HEK293T (cell line): ENCODE measurements around the gene HPSE2.

Source experiments
- CTCF ChIA-PET: fragments of 350-600 bp; formaldehyde crosslinking; extraction: SDS; loops from one replicate; lab custom pipeline; 2021; ENCODE audit warnings: antibody characterized with exemption, inconsistent platforms; lab: Yijun Ruan, JAX
- POLR2A ChIA-PET: fragments of 350-600 bp; formaldehyde crosslinking; extraction: SDS; loops from one replicate; lab custom pipeline; 2020; ENCODE audit warnings: antibody characterized with exemption, inconsistent platforms; lab: Yijun Ruan, JAX
- DNase-seq: peaks from one replicate; pipeline ENCODE4 v3.0.0; 2012; ENCODE audit warnings: mixed read lengths; ENCODE audit errors: extremely low spot score
- ARNT ChIP-seq: fragments of 450-650 bp; IDR thresholded peaks from 2 replicates; pipeline ENCODE4 v1.6.1; 2017; ENCODE audit warnings: mild to moderate bottlenecking
- BHLHE40 ChIP-seq: fragments of 450-650 bp; IDR thresholded peaks from 2 replicates; pipeline ENCODE4 v1.6.1; 2016; ENCODE audit warnings: mild to moderate bottlenecking, moderate library complexity, borderline replicate concordance
- CTBP1 ChIP-seq: fragments of 450-650 bp; IDR thresholded peaks from 2 replicates; pipeline ENCODE4 v1.6.1; 2016; ENCODE audit warnings: borderline replicate concordance
- ELF4 ChIP-seq: fragments of 450-650 bp; IDR thresholded peaks from 2 replicates; pipeline ENCODE4 v1.6.1; 2017; ENCODE audit warnings: antibody characterized with exemption
- FOXA1 ChIP-seq: fragments of 450-650 bp; IDR thresholded peaks from 2 replicates; pipeline ENCODE4 v1.6.1; 2016; ENCODE audit warnings: mild to moderate bottlenecking
- FOXK2 ChIP-seq: fragments of 450-650 bp; IDR thresholded peaks from 2 replicates; pipeline ENCODE4 v1.6.1; 2016; ENCODE audit warnings: mild to moderate bottlenecking
- FOXM1 ChIP-seq: fragments of 450-650 bp; IDR thresholded peaks from 2 replicates; pipeline ENCODE4 v1.6.1; 2017; ENCODE audit warnings: mild to moderate bottlenecking, borderline replicate concordance
- HDGF ChIP-seq: fragments of 450-650 bp; IDR thresholded peaks from 2 replicates; pipeline ENCODE4 v1.6.1; 2017; ENCODE audit warnings: antibody characterized with exemption, borderline replicate concordance
- L3MBTL2 ChIP-seq: fragments of 450-650 bp; conservative IDR thresholded peaks from 2 replicates; pipeline ENCODE4 v1.6.1; 2016; ENCODE audit warnings: mild to moderate bottlenecking
- LEF1 ChIP-seq: fragments of 450-650 bp; IDR thresholded peaks from 2 replicates; pipeline ENCODE4 v1.6.1; 2017; ENCODE audit warnings: mild to moderate bottlenecking, borderline replicate concordance
- NFRKB ChIP-seq: fragments of 450-650 bp; IDR thresholded peaks from 2 replicates; pipeline ENCODE4 v1.6.1; 2016; ENCODE audit warnings: mild to moderate bottlenecking, moderate library complexity
- SP1 ChIP-seq: fragments of 450-650 bp; IDR thresholded peaks from 2 replicates; pipeline ENCODE4 v1.6.1; 2017
- SUZ12 ChIP-seq: fragments of 450-650 bp; IDR thresholded peaks from 2 replicates; pipeline ENCODE4 v1.6.1; 2016; ENCODE audit warnings: mild to moderate bottlenecking
- TARDBP ChIP-seq: fragments of 450-650 bp; IDR thresholded peaks from 2 replicates; pipeline ENCODE4 v1.6.1; 2016
- ZNF384 ChIP-seq: fragments of 450-650 bp; IDR thresholded peaks from 2 replicates; pipeline ENCODE4 v1.6.1; 2016
- TF ChIP-seq, protein P1 (sequence below): fragments of 450-650 bp; IDR thresholded peaks from 2 replicates; pipeline ENCODE4 v1.6.1; 2016

Gene HPSE2

DNA sequence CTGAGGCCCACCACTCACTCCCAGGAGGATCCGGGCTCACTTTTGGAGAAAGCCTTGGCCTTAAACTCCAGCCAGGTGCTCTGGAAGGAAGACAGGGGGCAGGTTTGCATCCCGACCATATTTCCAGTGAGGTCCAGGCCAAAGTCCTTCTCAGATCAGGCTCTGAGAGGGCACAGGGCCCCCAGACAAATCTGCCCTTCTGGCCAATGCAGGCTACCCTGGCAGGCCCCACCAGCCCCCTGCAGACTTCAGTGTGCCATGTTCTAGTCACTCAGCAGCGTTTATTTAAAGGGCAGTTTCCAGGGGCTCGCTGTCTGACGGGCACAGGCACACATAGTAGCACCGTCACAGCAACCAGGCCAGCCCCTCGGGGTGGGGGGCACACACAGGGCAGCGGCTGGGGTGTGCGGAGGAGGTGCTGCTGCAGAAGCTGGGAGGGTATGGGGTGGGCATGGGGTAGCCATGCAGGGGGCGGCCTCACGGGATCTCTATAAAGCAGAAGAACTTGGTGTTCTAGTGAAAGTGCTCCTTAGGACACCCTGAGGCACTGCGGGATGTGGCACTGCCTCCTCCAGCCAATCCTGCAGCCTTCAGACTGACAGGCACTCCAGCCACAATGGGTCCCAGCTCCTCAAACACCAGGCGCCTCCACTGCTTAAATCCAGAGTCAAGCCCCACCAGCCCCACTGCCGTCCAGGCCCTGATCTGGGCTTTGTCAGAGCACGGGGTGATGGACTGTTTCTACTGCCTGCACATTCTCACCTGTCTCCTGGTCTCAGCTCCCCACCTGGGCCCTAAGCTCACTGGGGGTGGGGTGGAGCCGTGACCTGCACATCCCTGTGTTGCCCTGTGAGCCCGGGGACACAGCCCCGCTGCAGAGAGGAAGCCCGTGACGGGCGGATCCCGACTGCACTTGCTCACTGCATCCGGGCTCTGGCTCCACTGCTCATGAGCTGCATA is 811.1 kb downstream of the HPSE2 start:
- POLR2A ChIA-PET = interaction anchor here (1.2 kb wide), 2 partner anchors 9 to 20 kb away, joined by 3 read pairs; partner anchors contain the start of gene PYROXD2
- DNase-seq = no peak
- CTCF ChIA-PET = interaction anchor here (0.6 to 1.8 kb wide), 4 partner anchors 10 to 116 kb away, joined by 3 to 8 read pairs (median 3); no protein-coding TSS in a partner anchor
- TF ChIP-seq ZNF384 (no peak), L3MBTL2 (no peak), NFRKB (no peak), HDGF (no peak), LEF1 (no peak), ARNT (no peak), SP1 (no peak), ELF4 (no peak), SUZ12 (no peak), TARDBP (no peak), FOXK2 (no peak)
- TF ChIP-seq, protein P1, sequence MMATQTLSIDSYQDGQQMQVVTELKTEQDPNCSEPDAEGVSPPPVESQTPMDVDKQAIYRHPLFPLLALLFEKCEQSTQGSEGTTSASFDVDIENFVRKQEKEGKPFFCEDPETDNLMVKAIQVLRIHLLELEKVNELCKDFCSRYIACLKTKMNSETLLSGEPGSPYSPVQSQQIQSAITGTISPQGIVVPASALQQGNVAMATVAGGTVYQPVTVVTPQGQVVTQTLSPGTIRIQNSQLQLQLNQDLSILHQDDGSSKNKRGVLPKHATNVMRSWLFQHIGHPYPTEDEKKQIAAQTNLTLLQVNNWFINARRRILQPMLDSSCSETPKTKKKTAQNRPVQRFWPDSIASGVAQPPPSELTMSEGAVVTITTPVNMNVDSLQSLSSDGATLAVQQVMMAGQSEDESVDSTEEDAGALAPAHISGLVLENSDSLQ = no peak

DNA sequence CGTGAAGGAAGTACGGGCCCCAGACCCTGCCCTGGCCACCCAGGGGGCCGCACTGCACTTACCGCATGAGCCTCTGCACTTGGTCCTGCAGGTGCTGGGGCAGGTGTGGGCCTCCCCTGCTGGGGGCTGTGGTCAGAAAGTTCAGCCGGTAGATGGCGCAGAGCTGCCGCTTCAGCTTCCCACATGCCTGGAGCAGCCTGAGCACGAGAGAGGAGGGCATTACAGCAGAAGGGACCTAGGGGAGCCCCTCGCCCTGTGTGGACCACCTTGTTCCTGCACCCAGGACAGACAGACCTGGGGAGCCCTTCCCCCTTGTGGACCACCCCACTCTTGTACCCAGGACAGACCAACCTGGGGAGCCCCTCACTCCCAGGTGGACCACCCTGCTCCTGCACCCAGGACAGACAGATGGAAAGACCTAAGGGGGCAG is 811.9 kb downstream of the HPSE2 start:
- peak; percentile 45 for DNase-seq
- POLR2A ChIA-PET = interaction anchor here (1.2 kb wide), 1 partner anchor 9 kb away, joined by 3 read pairs; the partner anchor contains the start of gene PYROXD2
- CTCF ChIA-PET = interaction anchor here (1.0 kb wide), 1 partner anchor 8 kb away, joined by 3 read pairs; the partner anchor contains the start of gene PYROXD2
- TF ChIP-seq HDGF (no peak), SP1 (no peak), NFRKB (no peak), BHLHE40 (no peak), ZNF384 (no peak), FOXM1 (no peak)

DNA sequence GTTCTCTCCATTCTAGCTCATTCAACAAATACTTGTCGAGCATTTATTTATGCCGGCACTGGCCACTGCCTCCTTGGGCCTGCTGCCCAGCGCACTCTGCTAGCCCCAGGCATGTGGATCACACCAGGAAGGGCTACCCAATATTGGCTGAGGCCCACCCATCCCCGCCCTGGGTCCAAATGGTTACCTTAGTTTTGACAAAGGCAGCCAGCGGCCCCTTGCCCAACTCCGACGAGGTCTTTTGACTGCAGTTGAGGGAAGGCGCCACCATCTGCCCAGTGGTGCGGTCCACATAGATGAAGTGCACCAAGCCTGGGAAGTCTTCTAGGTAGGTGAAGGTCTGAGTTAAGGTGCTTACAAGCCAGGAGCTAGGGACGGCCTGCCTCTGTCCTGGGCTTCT is 813.5 kb downstream of the HPSE2 start:
- POLR2A ChIA-PET = no interaction called here

DNA sequence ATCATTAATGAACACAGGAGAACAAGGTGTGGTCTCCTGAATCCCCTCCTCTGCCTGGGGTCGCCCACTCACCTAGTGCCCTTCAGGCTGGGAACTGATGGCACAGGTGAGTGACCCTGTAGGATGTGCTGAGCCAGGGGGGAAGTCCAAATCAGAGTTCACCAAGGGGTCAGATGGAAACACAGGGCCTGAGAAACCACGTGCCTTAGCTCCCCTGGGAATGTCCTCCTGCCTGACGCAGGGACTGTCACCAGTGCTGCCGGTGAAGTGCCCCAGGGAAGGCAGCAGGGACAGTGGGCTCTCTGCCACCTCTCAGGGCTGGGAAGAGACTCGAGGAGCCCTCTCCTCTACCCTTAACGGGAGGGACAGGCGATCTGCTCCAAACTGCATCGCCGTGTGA is 814.9 kb downstream of the HPSE2 start:
- ChIA-PET CTCF (no interaction called here), POLR2A (no interaction called here)
- no peak for DNase-seq
- no peak for TF ChIP-seq SUZ12
- no peak for TF ChIP-seq BHLHE40
- no peak for TF ChIP-seq FOXM1
- TF ChIP-seq NFRKB = no peak
- no peak for TF ChIP-seq ELF4
- TF ChIP-seq CTBP1 = no peak
- no peak for TF ChIP-seq HDGF
- TF ChIP-seq FOXA1 = no peak
- TF ChIP-seq TARDBP = no peak
- no peak for TF ChIP-seq ZNF384
- no peak for TF ChIP-seq SP1
- no peak for TF ChIP-seq LEF1
- TF ChIP-seq L3MBTL2 = no peak
- TF ChIP-seq, protein P1 = no peak
- no peak for TF ChIP-seq ARNT
- no peak for TF ChIP-seq FOXK2

More for the DNA sequence above, 813.5 kb downstream of the HPSE2 start:
- no peak for TF ChIP-seq ZNF384
- TF ChIP-seq ARNT = no peak
- no peak for TF ChIP-seq CTBP1
- no peak for TF ChIP-seq HDGF
- CTCF ChIA-PET = interaction anchor here (0.7 to 1.0 kb wide), 2 partner anchors 19 to 295 kb away, joined by 3 read pairs; no protein-coding TSS in a partner anchor
- DNase-seq = no peak

DNA sequence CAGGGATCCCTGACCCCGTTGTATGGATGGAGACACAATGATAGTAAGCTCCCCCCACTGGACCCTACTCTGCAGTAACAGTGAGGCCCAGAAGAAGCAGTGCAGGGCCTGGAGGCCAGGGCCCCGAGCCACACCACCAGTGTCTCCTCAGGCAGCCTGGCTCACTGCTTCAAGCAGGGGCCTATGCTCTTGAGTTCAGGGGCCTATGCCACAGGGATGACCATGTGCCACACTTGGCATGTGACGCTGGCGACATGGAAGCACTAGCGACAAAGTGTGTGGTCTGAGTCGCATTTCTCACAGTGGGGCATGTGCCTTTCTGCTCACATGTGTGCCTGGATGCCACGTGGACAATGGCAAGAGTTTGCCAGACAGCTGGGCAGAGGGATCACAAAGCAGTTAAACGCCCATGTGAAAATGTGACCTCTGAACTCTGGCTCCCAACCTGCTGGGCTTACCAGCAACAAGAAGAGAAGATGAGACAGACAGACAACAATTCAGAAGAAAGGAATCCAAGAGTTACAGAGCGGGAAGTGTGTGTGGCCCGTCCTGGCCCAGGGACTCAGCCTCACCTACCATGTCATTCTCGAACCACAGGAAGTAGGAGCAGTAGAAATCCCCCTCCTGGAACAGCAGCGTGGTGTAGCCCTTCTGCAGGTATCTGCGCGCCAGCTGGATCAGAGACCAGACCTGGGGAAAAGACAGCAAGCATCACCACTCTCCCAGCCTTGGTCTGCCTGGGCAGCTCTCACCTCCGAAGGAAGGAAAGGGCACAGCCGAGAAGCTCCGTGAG is 816.0 kb downstream of the HPSE2 start:
- TF ChIP-seq ARNT = no peak
- no peak for TF ChIP-seq NFRKB
- no peak for TF ChIP-seq ELF4
- no peak for TF ChIP-seq LEF1
- TF ChIP-seq FOXM1 = no peak
- TF ChIP-seq FOXA1 = no peak
- TF ChIP-seq BHLHE40 = no peak
- no peak for TF ChIP-seq CTBP1
- TF ChIP-seq SP1 = no peak
- no peak for TF ChIP-seq FOXK2
- no peak for TF ChIP-seq L3MBTL2
- TF ChIP-seq HDGF = no peak
- no peak for TF ChIP-seq TARDBP
- TF ChIP-seq, protein P1 = no peak
- TF ChIP-seq SUZ12 = no peak
- no peak for TF ChIP-seq ZNF384
- ChIA-PET POLR2A (no interaction called here), CTCF (no interaction called here)
- DNase-seq = no peak
